Neuron (in vitro differentiated cells): ENCODE results near the gene GRK1.
"Not testable (repeated sequence)": the region's sequence is repeated elsewhere in the genome, so short reads cannot be mapped to it uniquely, and the experiment has no call there.

ENCODE experiments used
- H2AFZ ChIP-seq: one replicate; pipeline ENCODE4 v1.6.1; 2013; ENCODE audit warnings: low read depth, mild to moderate bottlenecking, inconsistent platforms, low read length, moderate library complexity
- H3K27me3 ChIP-seq: one replicate; pipeline ENCODE4 v1.6.1; 2013; ENCODE audit warnings: low read length; ENCODE audit not compliant: insufficient read depth
- H3K36me3 ChIP-seq: one replicate; pipeline ENCODE4 v1.6.1; 2013; ENCODE audit warnings: low read length; ENCODE audit not compliant: insufficient read depth
- H3K4me1 ChIP-seq: one replicate; pipeline ENCODE4 v1.6.1; 2013; ENCODE audit warnings: low read length; ENCODE audit not compliant: insufficient read depth
- H3K4me3 ChIP-seq: 2 replicates; pipeline ENCODE4 v1.5.1; 2013; ENCODE audit warnings: mild to moderate bottlenecking, low read length, moderate library complexity
- H3K9me3 ChIP-seq: one replicate; pipeline ENCODE4 v1.6.1; 2013; ENCODE audit warnings: low read length

GRK1 gene

GRCh38 chr13:113725329-113726105, 58.5 kb downstream of the GRK1 start:
- not testable (repeated sequence) for H3K9me3 ChIP-seq, H3K36me3 ChIP-seq, H3K4me3 ChIP-seq, H3K27me3 ChIP-seq, H3K4me1 ChIP-seq, H2AFZ ChIP-seq

GRCh38 chr13:113726106-113726821, 59.2 kb downstream of the GRK1 start:
- H3K4me1 ChIP-seq, H3K36me3 ChIP-seq, H3K27me3 ChIP-seq, H3K9me3 ChIP-seq, H2AFZ ChIP-seq: not testable (repeated sequence)
- H3K4me3 ChIP-seq = peak overlapping the region; percentile 45

DNA sequence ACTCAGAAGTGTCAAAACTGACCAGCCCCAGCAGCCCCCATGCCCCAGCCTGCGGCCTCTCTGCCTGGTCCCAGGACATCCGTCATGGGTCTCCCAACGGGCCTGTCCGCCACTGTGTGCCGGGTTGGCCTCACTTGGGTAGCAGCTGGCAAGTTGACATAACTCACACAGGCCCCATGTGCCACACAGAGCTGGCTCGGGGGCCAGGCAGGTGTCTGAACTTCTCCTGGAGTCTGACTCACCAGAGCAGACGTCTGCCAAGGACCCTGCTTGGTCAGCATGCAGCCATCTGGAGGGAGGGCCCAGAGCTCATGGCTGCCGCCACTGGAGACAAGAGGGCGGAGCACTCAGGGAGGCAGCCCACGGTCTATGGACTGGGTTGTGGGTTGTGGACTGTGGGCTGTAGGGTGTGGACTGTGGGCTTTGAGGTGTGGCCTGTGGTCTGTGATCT, 60.0 kb downstream of the GRK1 start:
- Histone ChIP-seq H2AFZ (no peak overlapping the region), H3K4me3 (peak overlapping the region; percentile 45), H3K9me3 (no peaks in the 10 kb centered on the region), H3K4me1 (peaks cover 9% of the 10 kb centered on the region), H3K36me3 (no peaks in the 10 kb centered on the region), H3K27me3 (no peaks in the 10 kb centered on the region)

GRCh38 chr13:113728571-113729054, 61.6 kb downstream of the GRK1 start:
- no peaks in the 10 kb centered on the region for H3K9me3 ChIP-seq
- H3K27me3 ChIP-seq = no peaks in the 10 kb centered on the region
- no peak overlapping the region for H3K4me3 ChIP-seq
- no peak overlapping the region for H2AFZ ChIP-seq
- peaks cover 9% of the 10 kb centered on the region for H3K4me1 ChIP-seq
- no peaks in the 10 kb centered on the region for H3K36me3 ChIP-seq

- Histone ChIP-seq H3K36me3 (no peaks in the 10 kb centered on the region), H2AFZ (no peak overlapping the region), H3K4me1 (peaks cover 8% of the 10 kb centered on the region), H3K4me3 (no peak overlapping the region), H3K9me3 (no peaks in the 10 kb centered on the region), H3K27me3 (no peaks in the 10 kb centered on the region)
These were observed 62.4 kb downstream of the GRK1 start for GRCh38 chr13:113729187-113730019.

DNA sequence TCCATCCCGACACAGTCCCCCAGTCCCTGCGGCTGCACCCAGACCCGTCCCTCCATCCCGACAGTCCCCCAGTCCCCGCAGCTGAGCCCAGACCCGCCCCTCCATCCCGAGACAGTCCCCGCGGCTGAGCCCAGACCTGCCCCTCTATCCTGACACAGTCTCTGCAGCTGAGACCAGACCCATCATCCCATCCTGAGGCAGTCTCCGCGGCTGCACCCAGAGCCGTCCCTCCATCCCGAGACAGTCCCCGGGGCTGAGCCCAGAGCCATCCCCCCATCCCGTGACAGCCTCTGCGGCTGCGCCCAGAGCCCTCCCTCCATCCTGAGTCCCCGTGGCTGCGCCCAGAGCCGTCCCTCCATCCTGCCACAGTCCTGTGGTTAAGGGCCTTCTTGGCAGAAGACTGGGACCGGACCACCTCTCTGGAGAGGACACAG, 63.3 kb downstream of the GRK1 start:
- no peak overlapping the region for H3K4me3 ChIP-seq
- H3K4me1 ChIP-seq = peaks cover 5% of the 10 kb centered on the region
- H3K27me3 ChIP-seq = no peaks in the 10 kb centered on the region
- no peaks in the 10 kb centered on the region for H3K36me3 ChIP-seq
- H3K9me3 ChIP-seq = no peaks in the 10 kb centered on the region
- no peak overlapping the region for H2AFZ ChIP-seq

GRCh38 chr13:113730831-113731191, 63.8 kb downstream of the GRK1 start:
- no peaks in the 10 kb centered on the region for H3K36me3 ChIP-seq
- H3K9me3 ChIP-seq = no peaks in the 10 kb centered on the region
- no peak overlapping the region for H2AFZ ChIP-seq
- peaks cover 5% of the 10 kb centered on the region for H3K4me1 ChIP-seq
- no peaks in the 10 kb centered on the region for H3K27me3 ChIP-seq
- no peak overlapping the region for H3K4me3 ChIP-seq

DNA sequence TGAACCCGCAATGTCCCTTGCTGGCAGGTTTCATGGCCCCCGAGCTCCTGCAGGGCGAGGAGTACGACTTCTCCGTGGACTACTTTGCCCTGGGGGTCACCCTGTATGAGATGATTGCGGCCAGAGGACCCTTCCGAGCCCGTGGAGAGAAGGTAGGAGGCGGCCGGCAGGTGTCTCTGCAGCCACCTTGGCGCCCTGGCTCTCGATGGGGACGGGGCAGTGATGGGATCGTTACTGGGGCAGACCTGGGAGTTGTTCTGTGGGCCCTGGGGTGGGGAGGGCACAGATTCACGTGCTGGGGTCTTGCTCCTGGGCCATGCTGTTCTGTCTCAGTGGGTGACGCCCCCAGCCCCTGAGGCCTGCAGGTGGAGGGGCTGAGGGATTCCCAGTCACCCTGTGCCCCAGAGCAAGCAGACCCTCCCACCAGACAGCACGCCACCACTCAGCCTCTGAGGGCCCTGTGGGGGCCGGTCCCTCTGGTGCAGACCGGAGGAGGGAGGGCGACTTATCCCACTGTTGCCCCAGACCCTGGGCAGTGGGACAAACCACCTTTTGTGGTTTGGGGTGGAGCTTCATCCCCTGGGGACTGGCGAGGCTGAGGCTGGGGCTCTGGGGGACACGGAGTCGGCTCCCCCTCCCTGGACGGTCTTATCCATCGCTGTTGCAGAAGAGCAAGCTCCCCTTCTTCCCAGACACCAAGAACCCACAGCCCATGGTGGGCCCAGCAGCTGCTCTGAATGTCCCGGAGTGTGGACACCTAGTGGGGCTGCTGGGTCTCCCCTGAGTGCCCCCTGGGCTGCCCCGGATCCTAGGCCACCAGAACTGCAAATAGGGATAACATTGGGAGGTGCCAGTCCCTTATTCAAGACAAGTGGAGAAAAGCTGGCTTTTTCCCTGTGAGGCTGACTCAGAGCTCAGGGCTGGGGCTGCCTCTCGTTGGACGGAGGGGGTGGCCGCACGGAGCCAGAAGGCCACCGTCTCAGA, 64.5 kb downstream of the GRK1 start:
- no peak overlapping the region for H2AFZ ChIP-seq
- peaks cover 3% of the 10 kb centered on the region for H3K4me1 ChIP-seq
- H3K4me3 ChIP-seq = no peak overlapping the region
- no peaks in the 10 kb centered on the region for H3K36me3 ChIP-seq
- H3K27me3 ChIP-seq = no peaks in the 10 kb centered on the region
- H3K9me3 ChIP-seq = no peaks in the 10 kb centered on the region

DNA sequence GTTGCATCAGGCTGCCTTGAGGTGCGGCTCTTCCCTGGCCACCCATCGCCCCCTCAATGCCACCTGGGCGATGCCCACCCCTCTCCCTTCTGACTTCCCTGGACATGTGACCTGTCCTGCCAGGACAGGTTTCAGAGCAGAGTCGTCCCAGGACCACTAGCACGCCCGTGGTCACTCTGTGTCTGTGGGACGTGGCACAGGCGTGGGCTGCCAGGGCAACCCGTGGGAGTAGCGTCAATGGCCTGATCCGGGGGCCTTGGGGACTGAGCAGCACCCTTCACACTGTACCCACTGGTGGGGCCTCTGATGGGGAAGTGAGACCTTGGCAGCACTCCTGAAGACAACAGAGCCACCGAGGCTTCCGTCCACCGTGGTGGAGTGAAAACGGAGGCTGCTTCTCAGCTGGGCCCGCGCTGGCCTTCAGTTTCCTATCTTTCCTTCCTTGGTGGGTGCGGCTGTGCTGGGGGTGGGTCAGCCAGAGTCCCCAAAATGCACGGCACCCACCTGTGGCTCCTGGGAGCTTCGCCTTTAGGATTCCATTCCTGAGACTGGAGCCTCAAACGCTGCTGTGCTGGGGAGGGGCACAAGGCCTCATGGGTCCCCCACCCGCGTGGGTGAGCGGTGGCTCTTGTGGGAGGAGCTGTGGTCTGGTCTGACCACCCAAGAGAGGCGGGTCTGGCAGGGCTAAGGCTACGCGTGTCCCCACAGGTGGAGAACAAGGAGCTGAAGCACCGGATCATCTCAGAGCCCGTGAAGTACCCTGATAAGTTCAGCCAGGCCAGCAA, 65.3 kb downstream of the GRK1 start:
- no peaks in the 10 kb centered on the region for H3K27me3 ChIP-seq
- no peaks in the 10 kb centered on the region for H3K36me3 ChIP-seq
- no peaks in the 10 kb centered on the region for H3K9me3 ChIP-seq
- H3K4me3 ChIP-seq = no peak overlapping the region
- no peak overlapping the region for H2AFZ ChIP-seq
- no peaks in the 10 kb centered on the region for H3K4me1 ChIP-seq

- Histone ChIP-seq H3K4me3 (no peak overlapping the region), H3K4me1 (no peaks in the 10 kb centered on the region), H3K9me3 (no peaks in the 10 kb centered on the region), H3K36me3 (no peaks in the 10 kb centered on the region), H2AFZ (no peak overlapping the region), H3K27me3 (no peaks in the 10 kb centered on the region)
These were observed 66.2 kb downstream of the GRK1 start for GRCh38 chr13:113732961-113733950.
